Heart left ventricle (tissue), 16 donors: ENCODE results near the gene H2AZ2. TPM values are rescaled to one million over a fixed set of nuclear protein-coding genes. Genes with fewer than 3 reads are reported as not detected.

Experiments used
- ATAC-seq, 4 donors: fragments of 200-7000 bp; cut with Tn5 transposase; one replicate each; pipeline ENCODE4 v1.9.1; 2020 to 2022; ENCODE audit warnings: moderate library complexity in 4 of 4, mild to moderate bottlenecking in 3 of 4, moderate number of reproducible peaks in 1 of 4
- DNase-seq, 5 donors: peaks; one replicate each; pipeline ENCODE4 v3.0.0-alpha.2; 2020
- H3K27ac ChIP-seq, 12 donors: fragments of 200-600 bp; sonication (generic) in 4 of 12; one replicate each; pipeline versions ENCODE4 v1.5.0 to v1.8.0; 2016 to 2022; ENCODE audit warnings: mild to moderate bottlenecking in 2 of 12
- H3K27me3 ChIP-seq, 9 donors: fragments of 200-600 bp; sonication (generic) in 2 of 9; one replicate each; pipeline versions ENCODE4 v1.5.1 to v1.8.0; 2016 to 2022; ENCODE audit warnings: mild to moderate bottlenecking in 3 of 9
- H3K36me3 ChIP-seq, 9 donors: fragments of 200-600 bp; sonication (generic) in 2 of 9; one replicate each; pipeline versions ENCODE4 v1.5.0 to v1.8.0; 2018 to 2022; ENCODE audit warnings: mild to moderate bottlenecking in 2 of 9
- H3K4me1 ChIP-seq, 12 donors: fragments of 200-600 bp; sonication (generic) in 4 of 12; one replicate each; pipeline versions ENCODE4 v1.5.0 to v1.8.0; 2016 to 2022; ENCODE audit warnings: mild to moderate bottlenecking in 3 of 12
- H3K4me3 ChIP-seq, 12 donors: fragments of 200-600 bp; sonication (generic) in 4 of 12; one replicate each; pipeline versions ENCODE4 v1.5.0 to v1.8.0; 2017 to 2022; ENCODE audit warnings: mild to moderate bottlenecking in 9 of 12, moderate library complexity in 4 of 12
- H3K9me3 ChIP-seq, 12 donors: fragments of 200-600 bp; sonication (generic) in 4 of 12; one replicate each; pipeline versions ENCODE4 v1.5.0 to v1.8.0; 2016 to 2022; ENCODE audit warnings: mild to moderate bottlenecking in 1 of 12
- POLR2A ChIP-seq, 2 donors: fragments of 450-650 bp; IDR thresholded peaks; one replicate each; pipeline ENCODE4 v1.6.1; 2017; ENCODE audit warnings: antibody characterized with exemption in 2 of 2, mild to moderate bottlenecking in 2 of 2, moderate library complexity in 2 of 2
- WGBS, 4 donors: extraction: QIAGEN DNeasy Blood & Tissue Kit in 2 of 4; methylation state at CpG; one replicate each; pipeline versions ENCODE4 v1.1.5 to v1.1.7; 2013 to 2018; 5-methylcytosine and 5-hydroxymethylcytosine counted together
- intact Hi-C, 10 donors: fragments of 100-400 bp; cut with DNase I; formaldehyde crosslinking; loops; one replicate each; pipeline versions ENCODE4 v1.11.1 to v1.14.2; 2022
- polyA plus RNA-seq, 2 donors: library from polyadenylated mRNA; stranded (reverse); fragments of 200-250 nt; gene quantifications; one replicate each; pipeline ENCODE4 v1.2.3, GENCODE V29; 2013
- total RNA-seq, 9 donors: library from RNA; depleted of rRNA in 2 of 9; stranded (reverse); fragments of >200 nt in 2 of 9; fragmentation: NEBNext Ultra II Directional in 3 of 9; extraction: Animal tissue kit (Norgen Biotek cat#: 25700) in 3 of 9; gene quantifications; one replicate each; pipeline versions ENCODE4 v1.1.0 to v1.2.4, GENCODE V29; 2016 to 2023
- TF ChIP-seq, protein P1 (sequence below), 12 donors: fragments of 200-600 bp; sonication (generic) in 4 of 12; IDR thresholded peaks; one replicate each; pipeline versions ENCODE4 v1.5.0 to v1.8.0; 2018 to 2022; ENCODE audit warnings: antibody characterized with exemption in 12 of 12, mild to moderate bottlenecking in 5 of 12
- donor health status: ischemic (EF 13 %, LVEDD 7.1; RV severe dilation, severe dysfunction).
- donor health status: healthy with polysubstance abuse.
- donor health status: DM: no; HTN: yes; CAD: no.
- donor health status: DM: no; HTN: no; CAD: no.
- donor health status: ischemic (EF 25% LVEDD 6.9; RV normal size, moderate dysfunction).
- donor health status: ischemic (EF 25% LVEDD 5.7; RV mildly dilated, moderate dysfunction).
- donor health status: healthy.
- donor health status: DM: yes; HTN: yes; CAD: no.
- donor health status: ischemic (EF 35%, LVEDD 5.7; RV mildly dilated, moderate dysfunction).
- donor health status: nonischemic (EF 11% LVEDD 7.7; RV severe dilation, severe dysfunction).
- donor health status: DM: yes; HTN: yes; CAD: no.
- donor health status: PGD.
- donor health status: ischemic (EF 29% LVEDD 5.4; RV normal size, mild dysfunction).
- donor health status: nonischemic (EF 23%, LVEDD 6.1; RV moderate dilation, normal function).

Gene H2AZ2
- total and polyA plus RNA-seq, 11 donors: 161 to 274 (median 219) TPM

DNA sequence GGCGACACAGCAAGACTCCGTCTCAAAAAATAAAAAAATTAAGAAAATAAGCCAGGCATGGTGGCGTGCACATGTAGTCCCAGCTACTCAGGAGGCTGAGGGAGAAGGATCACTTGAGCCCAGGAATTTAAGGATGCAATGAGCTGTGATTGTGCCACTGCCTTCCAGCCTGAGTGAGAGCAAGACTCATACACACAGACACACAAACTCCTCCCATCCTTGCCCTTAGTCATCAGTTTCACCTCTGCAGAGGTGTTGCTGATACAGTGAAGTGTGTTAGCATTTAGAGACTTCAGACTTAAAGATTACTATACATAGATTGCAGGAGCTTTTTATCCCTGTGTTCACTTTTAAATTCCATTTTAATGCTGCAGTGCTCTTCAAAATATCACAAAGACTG, 5.5 kb upstream of the H2AZ2 start:
- TF ChIP-seq POLR2A (IDR thresholded peaks at IDR 0.05): no peak
- TF ChIP-seq, protein P1, sequence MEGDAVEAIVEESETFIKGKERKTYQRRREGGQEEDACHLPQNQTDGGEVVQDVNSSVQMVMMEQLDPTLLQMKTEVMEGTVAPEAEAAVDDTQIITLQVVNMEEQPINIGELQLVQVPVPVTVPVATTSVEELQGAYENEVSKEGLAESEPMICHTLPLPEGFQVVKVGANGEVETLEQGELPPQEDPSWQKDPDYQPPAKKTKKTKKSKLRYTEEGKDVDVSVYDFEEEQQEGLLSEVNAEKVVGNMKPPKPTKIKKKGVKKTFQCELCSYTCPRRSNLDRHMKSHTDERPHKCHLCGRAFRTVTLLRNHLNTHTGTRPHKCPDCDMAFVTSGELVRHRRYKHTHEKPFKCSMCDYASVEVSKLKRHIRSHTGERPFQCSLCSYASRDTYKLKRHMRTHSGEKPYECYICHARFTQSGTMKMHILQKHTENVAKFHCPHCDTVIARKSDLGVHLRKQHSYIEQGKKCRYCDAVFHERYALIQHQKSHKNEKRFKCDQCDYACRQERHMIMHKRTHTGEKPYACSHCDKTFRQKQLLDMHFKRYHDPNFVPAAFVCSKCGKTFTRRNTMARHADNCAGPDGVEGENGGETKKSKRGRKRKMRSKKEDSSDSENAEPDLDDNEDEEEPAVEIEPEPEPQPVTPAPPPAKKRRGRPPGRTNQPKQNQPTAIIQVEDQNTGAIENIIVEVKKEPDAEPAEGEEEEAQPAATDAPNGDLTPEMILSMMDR (IDR thresholded peaks at IDR 0.05): no peak
- intact Hi-C loops: loop anchor here in 2 of 10 donors (5.0 to 10.0 kb wide), 2 partner anchors 256 to 281 kb away; no protein-coding TSS in a partner anchor
- H3K36me3 ChIP-seq: no peaks in the 10 kb centered on the region
- DNase-seq (no peak), ATAC-seq (no peak)
- no peaks in the 10 kb centered on the region for H3K27me3 ChIP-seq
- no peaks in the 10 kb centered on the region for H3K9me3 ChIP-seq
- H3K27ac ChIP-seq: no peak overlapping the region
- WGBS, 4 donors: 80 to 92% (median 92%) methylated on average over 3 of the region's 3 CpGs
- no peak overlapping the region for H3K4me3 ChIP-seq
- peaks cover 0 to 14% (median 5%) of the 10 kb centered on the region in 12 donors for H3K4me1 ChIP-seq

DNA sequence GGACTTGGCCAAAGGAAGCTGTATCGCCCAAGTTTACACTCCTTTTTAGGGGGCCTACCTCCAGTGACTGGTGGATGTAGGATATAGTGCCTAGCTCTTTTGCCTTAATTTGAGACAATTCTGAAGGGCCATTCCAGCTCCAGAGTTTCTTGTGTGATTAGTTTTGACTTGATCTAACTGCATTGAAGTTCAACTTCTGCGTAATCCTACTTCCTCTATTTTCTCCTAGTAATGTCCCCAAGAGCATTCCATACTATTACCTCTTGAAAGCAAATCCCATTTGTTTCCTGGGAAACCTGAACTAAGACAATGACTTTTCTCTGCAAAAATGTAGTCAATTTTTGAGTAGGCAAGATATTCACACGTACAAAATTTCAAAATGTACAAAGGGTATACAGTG, 4.7 kb upstream of the H2AZ2 start:
- ATAC-seq (no peak), DNase-seq (no peak)
- H3K4me1 ChIP-seq: peaks cover 0 to 14% (median 5%) of the 10 kb centered on the region in 12 donors
- no peaks in the 10 kb centered on the region for H3K9me3 ChIP-seq
- no peak overlapping the region for H3K27ac ChIP-seq
- TF ChIP-seq, protein P1 (IDR thresholded peaks at IDR 0.05): no peak
- TF ChIP-seq POLR2A (IDR thresholded peaks at IDR 0.05): no peak
- H3K27me3 ChIP-seq: no peaks in the 10 kb centered on the region
- H3K36me3 ChIP-seq: no peaks in the 10 kb centered on the region
- WGBS, 4 donors: 86 to 94% (median 89%) methylated on average over 3 of the region's 3 CpGs
- no peak overlapping the region for H3K4me3 ChIP-seq
- intact Hi-C loops: loop anchor here in 2 of 10 donors (5.0 to 10.0 kb wide), 2 partner anchors 255 to 282 kb away; no protein-coding TSS in a partner anchor

DNA sequence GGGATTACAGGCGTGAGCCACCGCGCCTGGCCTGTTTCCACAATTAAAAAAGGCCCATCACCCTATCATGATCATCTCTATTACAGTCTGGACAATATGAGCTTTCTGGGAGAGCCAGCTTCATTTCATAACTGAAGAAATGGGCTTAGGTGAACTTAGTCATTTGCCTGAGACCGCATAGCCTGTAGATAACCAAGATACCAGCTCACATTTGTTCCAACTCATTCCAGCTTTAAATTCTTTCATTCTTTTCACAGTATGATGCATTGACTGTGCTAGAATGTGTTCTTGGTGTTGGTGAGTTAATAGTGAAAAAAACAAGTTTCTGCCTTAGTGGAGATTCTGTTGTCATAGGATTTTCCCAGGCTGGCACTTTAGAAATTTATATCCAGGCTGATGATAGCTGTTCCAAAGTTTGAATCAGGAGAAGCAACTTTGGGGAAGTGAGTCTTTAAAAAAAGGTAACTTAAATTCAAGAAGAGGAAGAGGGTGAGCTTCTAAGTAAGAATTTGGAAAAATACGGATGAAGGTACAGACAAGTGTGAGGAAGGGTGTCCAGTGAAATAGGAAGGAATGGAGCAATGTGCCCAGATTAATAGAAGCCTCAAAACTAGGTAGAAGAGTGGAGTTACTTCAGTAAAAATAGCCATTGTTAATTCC, 2.1 kb upstream of the H2AZ2 start:
- Histone ChIP-seq H3K27me3 (no peaks in the 10 kb centered on the region), H3K9me3 (no peaks in the 10 kb centered on the region), H3K27ac (no peak overlapping the region), H3K4me1 (peaks cover 0 to 25% (median 19%) of the 10 kb centered on the region in 12 donors), H3K36me3 (no peaks in the 10 kb centered on the region), H3K4me3 (no peak overlapping the region)
- DNase-seq: no peak
- ATAC-seq: no peak
- 81 to 91% (median 84%) methylated on average over 5 of the region's 5 CpGs for WGBS, 4 donors
- TF ChIP-seq, protein P1 (IDR thresholded peaks at IDR 0.05): no peak
- no peak for TF ChIP-seq POLR2A (IDR thresholded peaks at IDR 0.05)
- intact Hi-C loops: loop anchor here in 9 of 10 donors (2.0 to 10.0 kb wide), 12 partner anchors 32 to 359 kb away; partner anchors contain the start of genes PPIA (in 3 of the 9), OGDH (in 2 of the 9), NUDCD3 (in 1 of the 9) and TMED4 (in 1 of the 9)

DNA sequence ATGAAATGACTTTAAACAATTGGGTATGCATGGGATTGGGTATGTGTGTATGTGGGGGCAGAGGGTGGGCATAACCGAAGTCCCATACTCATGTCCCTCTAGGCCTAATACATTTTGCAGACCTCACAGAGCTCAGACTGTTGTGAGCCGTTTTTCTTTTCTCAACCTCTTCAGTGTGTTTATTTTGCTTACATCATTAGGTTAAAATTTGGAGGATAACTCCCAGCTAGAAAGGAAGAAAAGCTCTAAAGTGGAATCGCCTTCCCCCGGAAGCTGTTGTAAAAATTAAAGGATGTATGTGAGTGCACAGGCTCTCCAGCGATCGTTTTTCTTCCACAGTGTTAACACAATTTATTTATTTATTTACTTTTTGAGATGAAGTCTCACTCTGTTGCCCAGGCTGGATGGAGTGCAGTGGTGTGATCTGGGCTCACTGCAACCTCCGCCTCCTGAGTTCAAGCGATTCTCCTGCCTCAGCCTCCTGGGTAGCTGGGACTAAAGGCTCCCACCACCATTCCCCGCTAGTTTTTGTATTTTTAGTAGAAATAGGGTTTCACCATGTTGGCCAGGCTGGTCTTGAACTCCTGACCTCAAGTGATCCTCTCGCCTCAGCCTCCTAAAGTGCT, 1.5 kb upstream of the H2AZ2 start:
- intact Hi-C loops: loop anchor here in 8 of 10 donors (2.0 to 10.0 kb wide), 10 partner anchors 33 to 359 kb away; partner anchors contain the start of genes PPIA (in 3 of the 8), OGDH (in 2 of the 8), NUDCD3 (in 1 of the 8) and TMED4 (in 1 of the 8)
- ATAC-seq (no peak), DNase-seq (no peak)
- H3K27me3 ChIP-seq: no peaks in the 10 kb centered on the region
- peak overlapping the region in 3 of 12 donors; percentile 92 to 99 (median 97) for H3K27ac ChIP-seq
- no peaks in the 10 kb centered on the region for H3K9me3 ChIP-seq
- no peaks in the 10 kb centered on the region for H3K36me3 ChIP-seq
- peaks cover 0 to 31% (median 26%) of the 10 kb centered on the region in 12 donors for H3K4me1 ChIP-seq
- 80 to 82% (median 80%) methylated on average over 10 of the region's 10 CpGs for WGBS, 4 donors
- TF ChIP-seq, protein P1 (IDR thresholded peaks at IDR 0.05): no peak
- no peak for TF ChIP-seq POLR2A (IDR thresholded peaks at IDR 0.05)
- H3K4me3 ChIP-seq: peak overlapping the region in 6 of 12 donors; percentile 64 to 85 (median 72)
